Endodermal cell (in vitro differentiated cells): ENCODE data around the gene GRM7. TPM values are rescaled to one million over a fixed set of nuclear protein-coding genes. Genes with fewer than 3 reads are reported as not detected.

Experiments
- DNase-seq: peaks from one replicate; pipeline ENCODE4 v3.0.0-alpha.2; 2017
- H3K27ac ChIP-seq: 2 replicates; pipeline ENCODE4 v1.5.1; 2013; ENCODE audit warnings: mild to moderate bottlenecking, low read depth, low read length, moderate library complexity
- H3K27me3 ChIP-seq: 2 replicates; pipeline ENCODE4 v1.6.1; 2013; ENCODE audit warnings: mild to moderate bottlenecking, low read length, moderate library complexity; ENCODE audit not compliant: insufficient read depth, control insufficient read depth, poor library complexity, severe bottlenecking
- H3K36me3 ChIP-seq: 2 replicates; pipeline ENCODE4 v1.7.0; 2013; ENCODE audit warnings: mild to moderate bottlenecking, low read length, moderate library complexity; ENCODE audit not compliant: control insufficient read depth, insufficient read depth
- H3K4me1 ChIP-seq: one replicate; pipeline ENCODE4 v1.7.0; 2013; ENCODE audit warnings: low read length; ENCODE audit not compliant: control insufficient read depth, insufficient read depth
- H3K4me3 ChIP-seq: 2 replicates; pipeline ENCODE4 v1.5.1; 2013; ENCODE audit warnings: mild to moderate bottlenecking, low read length, moderate library complexity
- H3K9ac ChIP-seq: 2 replicates; pipeline ENCODE4 v1.6.1; 2013; ENCODE audit warnings: mild to moderate bottlenecking, low read length, moderate library complexity; ENCODE audit not compliant: poor library complexity, severe bottlenecking; ENCODE audit errors: extremely low read depth
- H3K9me3 ChIP-seq: 2 replicates; pipeline ENCODE4 v1.6.1; 2013; ENCODE audit warnings: mild to moderate bottlenecking, low read length, moderate library complexity; ENCODE audit not compliant: control insufficient read depth
- H3K27ac Mint-ChIP-seq: 2 replicates; pipeline ENCODE4 v1.8.0; 2020; ENCODE audit warnings: mixed read lengths
- H3K27me3 Mint-ChIP-seq: 2 replicates; pipeline ENCODE4 v1.8.0; 2021; ENCODE audit warnings: mild to moderate bottlenecking, mixed read lengths; ENCODE audit not compliant: insufficient read depth
- H3K36me3 Mint-ChIP-seq: 2 replicates; pipeline ENCODE4 v1.8.0; 2020; ENCODE audit warnings: low read depth, mixed read lengths
- H3K4me1 Mint-ChIP-seq: 2 replicates; pipeline ENCODE4 v1.8.0; 2020; ENCODE audit warnings: mixed read lengths
- H3K4me3 Mint-ChIP-seq: 2 replicates; pipeline ENCODE4 v1.8.0; 2020; ENCODE audit warnings: mild to moderate bottlenecking, moderate library complexity, mixed read lengths
- H3K9me3 Mint-ChIP-seq: 2 replicates; pipeline ENCODE4 v1.8.0; 2020; ENCODE audit warnings: mild to moderate bottlenecking, mixed read lengths
- CTCF ChIP-seq: fragments of 200-600 bp; sonication (generic); conservative IDR thresholded peaks from 2 replicates; pipeline ENCODE4 v1.5.0; 2021; ENCODE audit warnings: antibody characterized with exemption, mild to moderate bottlenecking
- WGBS, 2 experiments: methylation state at CpG; one replicate each; pipeline versions ENCODE4 v1.1.5 to v1.1.7; 2013; ENCODE audit warnings: missing lambda C conversion rate in 2 of 2, mixed read lengths in 1 of 2; ENCODE audit not compliant: insufficient coverage in 1 of 2, insufficient read length in 1 of 2; 5-methylcytosine and 5-hydroxymethylcytosine counted together
- total RNA-seq, 2 donors: library from RNA; stranded (reverse); fragmentation: NEBNext Ultra II Directional in 1 of 2; extraction: Animal tissue kit (Norgen Biotek cat#: 25700) in 1 of 2; gene quantifications; 2 replicates in 1 of 2; 3 replicates in 1 of 2; pipeline ENCODE4 v1.2.1, GENCODE V29; 2021

The GRM7 gene
- total RNA-seq, 2 donors from 2014 or later = 0.11 to 0.73 TPM

GRCh38 chr3:7646851-7647250, 785.9 kb downstream of the GRM7 start:
- DNase-seq = no peak
- Mint-ChIP-seq H3K4me1 (peaks cover 25% of the 10 kb centered on the region), H3K4me3 (no peak overlapping the region), H3K27ac (no peak overlapping the region), H3K27me3 (no peaks in the 10 kb centered on the region), H3K36me3 (no peaks in the 10 kb centered on the region), H3K9me3 (peaks cover 7% of the 10 kb centered on the region)
- Histone ChIP-seq H3K27me3 (no peaks in the 10 kb centered on the region), H3K4me1 (peaks cover 2% of the 10 kb centered on the region), H3K27ac (no peak overlapping the region), H3K36me3 (no peaks in the 10 kb centered on the region), H3K4me3 (no peak overlapping the region), H3K9ac (no peak overlapping the region), H3K9me3 (no peaks in the 10 kb centered on the region)
- WGBS, 2 experiments = 95 to 96% methylated on average over 4 to 5 of the region's 5 CpGs
- TF ChIP-seq CTCF = no peak

- peaks cover 2% of the 10 kb centered on the region for H3K4me1 ChIP-seq
- no peak for DNase-seq
- H3K27ac ChIP-seq = no peak overlapping the region
- H3K36me3 ChIP-seq = no peaks in the 10 kb centered on the region
- peaks cover 12% of the 10 kb centered on the region for H3K4me1 Mint-ChIP-seq
- no peak overlapping the region for H3K27ac Mint-ChIP-seq
- H3K4me3 ChIP-seq = no peak overlapping the region
- peaks cover 9% of the 10 kb centered on the region for H3K9me3 Mint-ChIP-seq
- H3K27me3 ChIP-seq = no peaks in the 10 kb centered on the region
- peaks cover 6% of the 10 kb centered on the region for H3K9me3 ChIP-seq
- 79 to 100% methylated on average over 1 of the region's 1 CpG for WGBS, 2 experiments
- no peak overlapping the region for H3K9ac ChIP-seq
- H3K27me3 Mint-ChIP-seq = no peaks in the 10 kb centered on the region
- no peaks in the 10 kb centered on the region for H3K36me3 Mint-ChIP-seq
- no peak for TF ChIP-seq CTCF
- no peak overlapping the region for H3K4me3 Mint-ChIP-seq
Measured at GRCh38 chr3:7650466-7650865, 789.6 kb downstream of the GRM7 start.

GRCh38 chr3:7651274-7651673, 790.4 kb downstream of the GRM7 start:
- H3K27me3 Mint-ChIP-seq = no peaks in the 10 kb centered on the region
- 35 to 90% methylated on average over 2 of the region's 2 CpGs for WGBS, 2 experiments

More at GRCh38 chr3:7651274-7651673, 790.4 kb downstream of the GRM7 start:
- H3K9me3 ChIP-seq = peaks cover 6% of the 10 kb centered on the region
- no peak overlapping the region for H3K4me3 Mint-ChIP-seq
- H3K27me3 ChIP-seq = no peaks in the 10 kb centered on the region
- no peaks in the 10 kb centered on the region for H3K36me3 Mint-ChIP-seq
- H3K4me1 Mint-ChIP-seq = peaks cover 7% of the 10 kb centered on the region
- H3K27ac ChIP-seq = no peak overlapping the region
- TF ChIP-seq CTCF = no peak
- no peaks in the 10 kb centered on the region for H3K36me3 ChIP-seq
- no peak overlapping the region for H3K4me3 ChIP-seq
- peaks cover 9% of the 10 kb centered on the region for H3K9me3 Mint-ChIP-seq
- H3K9ac ChIP-seq = no peak overlapping the region
- no peak overlapping the region for H3K27ac Mint-ChIP-seq
- peaks cover 2% of the 10 kb centered on the region for H3K4me1 ChIP-seq
- DNase-seq = no peak
